Neural progenitor cell (in vitro differentiated cells): ENCODE results near the gene CSAD. TPM values are rescaled to one million over a fixed set of nuclear protein-coding genes. Genes with fewer than 3 reads are reported as not detected.

Experiments
- DNase-seq: peaks from one replicate; pipeline ENCODE4 v3.0.0-alpha.2; 2016; ENCODE audit warnings: low spot score
- H2AFZ ChIP-seq: fragments of 200-600 bp; sonication (generic); replicated peaks from 2 replicates; pipeline ENCODE4 v1.6.1; 2016; ENCODE audit warnings: antibody characterized with exemption
- H3F3A ChIP-seq: fragments of 200-600 bp; sonication (generic); 2 replicates; pipeline ENCODE4 v1.6.1; 2016; ENCODE audit warnings: antibody characterized with exemption, low read depth
- H3K27ac ChIP-seq: fragments of 200-600 bp; sonication (generic); 2 replicates; pipeline ENCODE4 v1.5.1; 2016; ENCODE audit warnings: mild to moderate bottlenecking
- H3K27me3 ChIP-seq: fragments of 200-600 bp; sonication (generic); 2 replicates; pipeline ENCODE4 v1.6.1; 2016; ENCODE audit warnings: mild to moderate bottlenecking, moderate library complexity
- H3K36me3 ChIP-seq: fragments of 200-600 bp; sonication (generic); 2 replicates; pipeline ENCODE4 v1.5.1; 2016
- H3K4me1 ChIP-seq: fragments of 200-600 bp; sonication (generic); 2 replicates; pipeline ENCODE4 v1.6.1; 2016; ENCODE audit warnings: mixed run types
- H3K4me2 ChIP-seq: fragments of 200-600 bp; sonication (generic); 2 replicates; pipeline ENCODE4 v1.6.1; 2016
- H3K4me3 ChIP-seq: fragments of 200-600 bp; sonication (generic); 2 replicates; pipeline ENCODE4 v1.5.1; 2016
- H3K79me2 ChIP-seq: fragments of 200-600 bp; sonication (generic); 2 replicates; pipeline ENCODE4 v1.6.1; 2016; ENCODE audit warnings: low read depth
- H3K9ac ChIP-seq: fragments of 200-600 bp; sonication (generic); 2 replicates; pipeline ENCODE4 v1.6.1; 2016
- H3K9me3 ChIP-seq: fragments of 200-600 bp; sonication (generic); 2 replicates; pipeline ENCODE4 v1.5.1; 2016; ENCODE audit warnings: low read depth
- H4K20me1 ChIP-seq: fragments of 200-600 bp; sonication (generic); 2 replicates; pipeline ENCODE4 v1.6.1; 2016; ENCODE audit warnings: low read depth
- H3K27ac Mint-ChIP-seq: 3 replicates; pipeline ENCODE4 v1.8.0; 2021; ENCODE audit warnings: mixed read lengths
- H3K27me3 Mint-ChIP-seq: 2 replicates; pipeline ENCODE4 v1.8.0; 2022; ENCODE audit warnings: low read depth, mild to moderate bottlenecking, inconsistent platforms, moderate library complexity, mixed read lengths; ENCODE audit not compliant: insufficient read depth
- H3K36me3 Mint-ChIP-seq: 3 replicates; pipeline ENCODE4 v1.8.0; 2021; ENCODE audit warnings: mixed read lengths
- H3K4me1 Mint-ChIP-seq: 3 replicates; pipeline ENCODE4 v1.8.0; 2021; ENCODE audit warnings: mixed read lengths
- H3K4me3 Mint-ChIP-seq: 3 replicates; pipeline ENCODE4 v1.8.0; 2021; ENCODE audit warnings: mild to moderate bottlenecking, moderate library complexity, mixed read lengths
- H3K9me3 Mint-ChIP-seq: 3 replicates; pipeline ENCODE4 v1.8.0; 2020; ENCODE audit warnings: mixed read lengths
- EZH2 ChIP-seq: fragments of 200-600 bp; sonication (generic); IDR thresholded peaks from 2 replicates; pipeline ENCODE4 v1.6.1; 2017; ENCODE audit warnings: antibody characterized with exemption, mild to moderate bottlenecking, moderate library complexity
- EZH2phosphoT487 ChIP-seq: fragments of 200-600 bp; sonication (generic); IDR thresholded peaks from 2 replicates; pipeline ENCODE4 v1.6.1; 2017; ENCODE audit warnings: antibody characterized with exemption
- total RNA-seq: library from RNA; depleted of rRNA; stranded (reverse); fragments of >200 nt; gene quantifications from 2 replicates; pipeline ENCODE4 v1.2.3, GENCODE V29; 2015; ENCODE audit warnings: low replicate concordance
- TF ChIP-seq, protein P1 (sequence below): fragments of 200-600 bp; sonication (generic); IDR thresholded peaks from 2 replicates; pipeline ENCODE4 v1.5.1; 2017; ENCODE audit warnings: antibody characterized with exemption, mild to moderate bottlenecking

The CSAD gene
- total RNA-seq, 1 donor from 2014 or later: 26.9 TPM

DNA sequence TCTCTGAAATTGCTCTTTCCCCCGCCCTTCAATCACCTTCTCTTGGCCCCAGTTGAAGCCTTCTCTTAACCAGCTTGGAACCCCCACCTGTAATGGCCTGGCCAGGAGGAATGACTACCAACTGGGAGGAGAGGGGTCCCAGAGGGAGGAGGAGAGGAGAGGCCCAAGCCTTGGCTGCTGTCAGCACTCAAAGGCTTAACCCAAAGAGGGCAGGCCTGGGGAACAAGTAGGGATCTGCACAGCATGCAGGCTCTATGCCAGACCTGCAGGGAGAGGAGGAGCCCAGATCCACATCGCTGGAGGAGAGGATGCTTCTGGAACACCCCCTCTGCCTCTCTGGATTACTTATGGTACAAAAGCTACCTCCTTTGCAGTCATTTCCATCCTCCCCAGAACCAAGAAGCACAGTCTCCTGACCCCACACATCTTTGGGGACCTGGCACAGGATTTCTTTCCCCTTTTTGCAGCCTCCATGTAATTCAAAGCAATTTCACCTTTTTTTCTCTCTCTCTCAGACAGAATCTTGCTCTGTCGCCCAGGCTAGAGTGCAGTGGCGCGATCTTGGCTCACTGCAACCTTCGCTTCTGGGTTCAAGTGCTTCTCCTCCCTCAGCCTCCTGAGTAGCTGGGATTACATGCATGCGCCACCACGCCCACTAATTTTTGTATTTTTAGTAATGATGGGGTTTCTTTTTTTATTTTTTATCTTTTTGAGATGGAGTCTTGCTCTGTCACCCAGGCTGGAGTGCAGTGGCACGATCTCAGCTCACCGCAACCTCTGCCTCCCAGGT, 45.1 kb upstream of the CSAD start:
- Histone ChIP-seq H3K36me3 (no peaks in the 10 kb centered on the region), H3K4me3 (no peak overlapping the region), H3K9me3 (no peaks in the 10 kb centered on the region), H3K27me3 (no peaks in the 10 kb centered on the region), H4K20me1 (no peaks in the 10 kb centered on the region), H3K4me2 (peak overlapping the region; percentile 50), H3F3A (peaks cover 48% of the 10 kb centered on the region), H3K27ac (no peak overlapping the region), H3K9ac (no peak overlapping the region), H2AFZ (no peak overlapping the region), H3K79me2 (no peaks in the 10 kb centered on the region), H3K4me1 (peaks cover 51% of the 10 kb centered on the region)
- peak; percentile 46 for DNase-seq
- Mint-ChIP-seq H3K4me3 (peak overlapping the region; percentile 19), H3K9me3 (no peaks in the 10 kb centered on the region), H3K36me3 (peaks cover 2% of the 10 kb centered on the region), H3K27me3 (peaks cover 19% of the 10 kb centered on the region), H3K27ac (peak overlapping the region; percentile 28), H3K4me1 (peaks cover 46% of the 10 kb centered on the region)
- TF ChIP-seq, protein P1, sequence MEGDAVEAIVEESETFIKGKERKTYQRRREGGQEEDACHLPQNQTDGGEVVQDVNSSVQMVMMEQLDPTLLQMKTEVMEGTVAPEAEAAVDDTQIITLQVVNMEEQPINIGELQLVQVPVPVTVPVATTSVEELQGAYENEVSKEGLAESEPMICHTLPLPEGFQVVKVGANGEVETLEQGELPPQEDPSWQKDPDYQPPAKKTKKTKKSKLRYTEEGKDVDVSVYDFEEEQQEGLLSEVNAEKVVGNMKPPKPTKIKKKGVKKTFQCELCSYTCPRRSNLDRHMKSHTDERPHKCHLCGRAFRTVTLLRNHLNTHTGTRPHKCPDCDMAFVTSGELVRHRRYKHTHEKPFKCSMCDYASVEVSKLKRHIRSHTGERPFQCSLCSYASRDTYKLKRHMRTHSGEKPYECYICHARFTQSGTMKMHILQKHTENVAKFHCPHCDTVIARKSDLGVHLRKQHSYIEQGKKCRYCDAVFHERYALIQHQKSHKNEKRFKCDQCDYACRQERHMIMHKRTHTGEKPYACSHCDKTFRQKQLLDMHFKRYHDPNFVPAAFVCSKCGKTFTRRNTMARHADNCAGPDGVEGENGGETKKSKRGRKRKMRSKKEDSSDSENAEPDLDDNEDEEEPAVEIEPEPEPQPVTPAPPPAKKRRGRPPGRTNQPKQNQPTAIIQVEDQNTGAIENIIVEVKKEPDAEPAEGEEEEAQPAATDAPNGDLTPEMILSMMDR: no peak
- TF ChIP-seq EZH2 (no peak), EZH2phosphoT487 (no peak)

DNA sequence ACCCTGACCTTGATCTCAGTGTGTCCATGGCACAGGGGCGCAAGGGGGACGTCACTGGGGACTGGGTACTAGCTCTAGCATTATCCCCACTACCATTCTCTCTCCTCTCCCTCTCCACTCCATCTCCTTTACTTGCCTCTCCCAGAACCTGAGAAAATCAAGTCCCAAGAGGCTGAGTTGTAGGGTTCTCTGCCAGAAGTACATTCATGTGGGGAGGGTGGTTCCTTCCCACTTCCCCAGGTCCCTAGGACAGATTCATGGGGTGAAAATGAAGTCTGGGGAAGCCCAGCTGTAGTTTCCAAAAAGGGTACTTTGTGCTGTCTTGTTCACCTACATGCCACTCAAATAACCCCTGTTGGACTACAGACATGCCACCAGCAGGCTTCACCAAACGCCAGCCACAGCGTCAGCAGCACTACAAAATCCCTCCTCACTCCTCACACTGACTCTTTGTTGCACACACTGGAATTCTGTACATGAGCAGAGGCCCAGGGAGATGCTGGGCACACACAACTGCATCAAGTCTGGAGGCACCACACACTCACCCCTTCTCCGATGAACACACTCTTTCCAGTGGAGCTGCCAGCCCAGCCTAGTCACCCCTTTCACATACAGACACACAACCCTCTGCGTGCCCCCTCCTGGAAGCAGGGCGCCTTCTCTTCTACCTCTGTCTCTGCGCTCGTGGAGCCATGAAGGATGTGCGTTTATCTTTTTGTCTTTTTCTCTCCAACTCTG, 44.3 kb upstream of the CSAD start:
- Histone ChIP-seq H4K20me1 (no peaks in the 10 kb centered on the region), H3K9ac (no peak overlapping the region), H3K27me3 (no peaks in the 10 kb centered on the region), H3K4me3 (no peak overlapping the region), H3K79me2 (peaks cover under 1% of the 10 kb centered on the region), H3K36me3 (no peaks in the 10 kb centered on the region), H2AFZ (no peak overlapping the region), H3F3A (peaks cover 55% of the 10 kb centered on the region), H3K27ac (no peak overlapping the region), H3K4me2 (peak overlapping the region; percentile 77), H3K9me3 (no peaks in the 10 kb centered on the region), H3K4me1 (peaks cover 46% of the 10 kb centered on the region)
- Mint-ChIP-seq H3K36me3 (peaks cover 2% of the 10 kb centered on the region), H3K4me1 (peaks cover 45% of the 10 kb centered on the region), H3K9me3 (no peaks in the 10 kb centered on the region), H3K27ac (peak overlapping the region; percentile 67), H3K27me3 (peaks cover 20% of the 10 kb centered on the region), H3K4me3 (peak overlapping the region; percentile 59)
- TF ChIP-seq EZH2phosphoT487 (no peak), EZH2 (no peak)
- TF ChIP-seq, protein P1: no peak
- no peak for DNase-seq

DNA sequence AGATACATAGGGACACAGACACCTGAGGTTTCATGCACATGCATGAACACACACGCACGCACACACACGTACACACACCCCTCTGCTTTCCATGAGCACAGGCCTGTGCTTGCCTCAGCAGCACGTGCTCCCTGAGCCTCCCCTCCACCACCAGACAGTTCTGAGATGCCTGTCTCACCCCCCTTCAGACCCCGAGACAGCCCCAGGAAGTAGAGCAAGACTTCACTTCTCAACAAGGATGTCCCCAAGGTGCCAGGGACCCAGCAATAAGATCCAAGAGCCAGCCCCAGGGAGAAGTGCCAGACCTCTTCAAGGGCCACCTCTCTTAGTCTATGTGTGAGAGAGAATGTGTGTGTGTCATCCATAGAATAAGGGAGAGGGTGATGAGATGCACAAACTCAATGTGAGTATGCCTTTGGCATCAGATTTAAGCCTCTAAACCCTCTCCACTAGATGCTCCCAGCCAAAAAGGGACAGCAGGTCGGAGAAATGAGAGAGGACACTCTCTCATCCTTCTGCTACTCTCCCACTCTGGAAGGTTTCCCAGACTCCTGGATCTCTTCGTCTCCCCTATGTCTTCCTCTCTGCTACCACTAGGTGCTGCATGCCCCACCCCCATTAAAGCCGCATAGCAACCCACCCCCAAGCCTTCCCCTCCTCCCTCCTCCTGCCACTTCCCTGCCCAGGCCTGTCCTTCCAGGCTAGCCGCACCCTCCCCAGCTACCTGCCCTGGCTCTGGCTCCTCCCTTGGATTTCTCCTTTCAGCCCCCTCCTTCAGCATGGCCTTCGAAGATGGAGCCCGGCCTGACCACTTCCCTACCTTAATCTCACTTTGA, 43.6 kb upstream of the CSAD start:
- Histone ChIP-seq H3K79me2 (peaks cover 8% of the 10 kb centered on the region), H3F3A (peaks cover 63% of the 10 kb centered on the region), H4K20me1 (no peaks in the 10 kb centered on the region), H3K36me3 (no peaks in the 10 kb centered on the region), H3K4me3 (no peak overlapping the region), H2AFZ (no peak overlapping the region), H3K4me2 (peak overlapping the region; percentile 77), H3K27ac (no peak overlapping the region), H3K27me3 (peaks cover 7% of the 10 kb centered on the region), H3K9me3 (no peaks in the 10 kb centered on the region), H3K9ac (no peak overlapping the region), H3K4me1 (peaks cover 45% of the 10 kb centered on the region)
- Mint-ChIP-seq H3K27ac (peak overlapping the region; percentile 77), H3K4me1 (peaks cover 47% of the 10 kb centered on the region), H3K27me3 (peaks cover 19% of the 10 kb centered on the region), H3K9me3 (no peaks in the 10 kb centered on the region), H3K36me3 (peaks cover 2% of the 10 kb centered on the region), H3K4me3 (peak overlapping the region; percentile 59)
- peak; percentile 70 for DNase-seq
- TF ChIP-seq, protein P1: peak; percentile 50
- no peak for TF ChIP-seq EZH2phosphoT487
